HUDEP-2 (cell line): ENCODE measurements around the gene IRF2.

Experiments
- DNase-seq, 76 experiments: peaks; one replicate each; lab custom pipeline; 2025; ENCODE audit not compliant: unreplicated experiment in 76 of 76; lab: John Stamatoyannopoulos, UW

IRF2 gene

GRCh38 chr4:184373886-184374405, 100.4 kb downstream of the IRF2 start:
- DNase-seq, result no peak

DNA sequence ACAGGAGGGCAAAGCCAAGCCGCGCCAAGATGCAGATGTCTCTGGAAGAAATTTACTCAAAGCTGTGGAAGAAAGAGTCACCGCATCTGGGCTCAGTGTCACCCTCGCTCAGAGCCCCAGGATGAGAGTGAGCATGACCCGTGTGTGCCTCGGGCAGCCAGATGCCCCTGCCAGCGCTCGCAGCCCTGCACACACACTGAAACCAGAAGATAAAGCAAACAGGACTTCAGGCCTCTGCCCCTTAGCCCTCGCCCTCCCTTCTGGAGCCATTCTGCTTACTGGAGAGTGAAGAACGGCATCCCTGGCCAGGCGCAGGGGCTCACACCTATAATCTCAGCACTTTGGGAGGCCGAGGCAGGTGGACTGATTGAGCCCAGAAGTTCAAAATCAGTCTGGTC, 103.0 kb downstream of the IRF2 start:
- no peak for DNase-seq

GRCh38 chr4:184370711-184371389, 103.5 kb downstream of the IRF2 start:
- no peak for DNase-seq

GRCh38 chr4:184369871-184370270, 104.5 kb downstream of the IRF2 start:
- no peak for DNase-seq

- no peak for DNase-seq
These were observed 105.6 kb downstream of the IRF2 start for GRCh38 chr4:184368731-184369130.

- no peak for DNase-seq
These were observed 106.1 kb downstream of the IRF2 start for GRCh38 chr4:184368290-184368689.

DNA sequence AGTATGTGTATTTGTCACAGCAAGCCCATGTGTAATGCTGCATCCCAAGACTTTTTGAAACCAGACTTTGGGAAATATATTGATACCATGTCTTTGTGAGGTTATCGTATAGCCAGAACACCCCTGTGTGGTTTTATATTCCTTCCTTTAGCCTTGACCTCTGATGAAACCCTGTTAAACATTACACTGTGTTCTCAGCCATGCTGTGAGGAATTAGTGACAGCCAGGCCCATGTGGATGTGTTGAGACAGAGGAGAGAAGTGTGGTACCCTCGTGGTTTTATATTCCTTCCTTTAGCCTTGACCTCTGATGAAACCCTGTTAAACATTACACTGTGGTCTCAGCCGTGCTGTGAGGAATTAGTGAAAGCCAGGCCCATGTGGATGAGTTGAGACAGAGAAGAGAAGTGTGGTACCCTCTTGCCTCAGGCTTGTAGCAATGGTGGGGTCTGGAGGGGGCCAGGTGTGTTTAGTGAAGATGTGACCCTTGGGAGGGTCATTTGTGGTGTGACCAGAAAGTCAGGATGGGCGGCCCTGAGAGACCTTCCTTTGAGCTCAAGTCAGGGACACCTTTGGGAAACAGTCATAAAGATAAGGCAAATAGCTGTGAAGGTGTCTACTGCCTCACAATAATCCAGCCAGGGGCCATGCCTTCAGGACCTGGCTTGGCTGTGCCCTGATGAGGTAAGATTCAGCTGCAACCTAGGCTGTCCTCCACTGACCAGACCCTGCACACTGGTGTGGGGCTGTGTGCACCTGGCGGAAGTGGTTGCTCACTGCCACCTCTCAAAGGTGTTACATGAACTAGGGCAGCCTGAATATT, 110.0 kb downstream of the IRF2 start:
- no peak for DNase-seq

DNA sequence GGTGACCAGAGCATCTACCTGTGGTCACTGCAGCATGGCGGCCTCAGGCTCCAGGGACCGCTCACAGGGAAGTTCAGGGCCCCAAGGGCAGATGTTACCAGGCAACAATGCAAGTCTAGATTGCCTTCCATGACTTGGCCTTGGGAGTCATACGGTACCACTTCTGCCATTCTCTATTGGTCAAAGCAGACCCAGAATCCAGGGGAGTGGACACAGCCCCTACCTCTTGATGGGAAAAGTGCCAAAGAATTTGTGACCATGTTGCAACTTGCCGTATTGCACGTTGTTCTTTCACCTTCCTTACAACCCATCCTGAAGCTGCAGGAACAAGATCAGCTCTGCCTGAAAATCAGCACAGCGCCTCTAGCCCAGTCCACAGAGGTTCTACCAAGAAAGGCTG, 111.1 kb downstream of the IRF2 start:
- DNase-seq, result no peak

DNA sequence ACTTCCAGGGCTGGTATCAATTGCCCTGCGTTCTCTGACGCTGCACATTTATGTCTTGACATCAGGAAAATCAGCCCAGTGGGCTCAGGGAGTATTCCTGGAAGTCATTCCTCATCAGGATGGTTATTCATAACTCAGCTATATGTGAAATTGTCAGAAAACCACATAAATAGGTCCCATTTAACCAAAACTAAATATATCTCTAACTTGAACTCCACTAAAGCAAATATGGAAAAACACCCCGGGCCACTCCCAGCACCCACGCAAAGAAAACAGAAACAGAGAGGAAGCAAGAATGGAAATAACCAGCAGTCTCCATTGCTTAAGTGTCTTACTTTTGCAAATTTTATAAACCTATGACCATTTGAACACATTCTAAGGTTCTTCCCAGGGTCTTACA, 112.0 kb downstream of the IRF2 start:
- DNase-seq, result no peak

DNA sequence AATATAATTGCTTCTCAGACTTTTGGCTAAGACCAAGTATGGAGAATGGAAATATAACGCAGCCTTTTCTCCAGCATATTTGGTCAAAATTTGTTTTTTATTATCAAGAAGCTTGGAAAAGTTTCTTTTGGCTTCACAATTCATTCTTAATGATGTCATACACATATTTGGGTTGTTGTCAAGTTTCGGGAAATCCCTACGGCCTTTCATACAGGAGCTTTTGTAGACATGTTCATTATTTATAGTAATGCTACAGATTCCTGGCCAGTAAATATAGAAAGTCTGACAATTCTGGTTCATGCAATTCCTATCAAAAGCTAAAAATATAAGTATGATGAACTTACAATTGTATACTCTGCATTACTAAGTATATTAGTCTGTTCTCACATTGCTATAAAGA, 112.9 kb downstream of the IRF2 start:
- DNase-seq, result no peak

GRCh38 chr4:184359888-184360287, 114.5 kb downstream of the IRF2 start:
- DNase-seq, result no peak

GRCh38 chr4:184358521-184359232, 115.7 kb downstream of the IRF2 start:
- DNase-seq, result no peak

- DNase-seq, result no peak
These were observed 116.6 kb downstream of the IRF2 start for GRCh38 chr4:184357772-184358171.

GRCh38 chr4:184357165-184357564, 117.2 kb downstream of the IRF2 start:
- no peak for DNase-seq

- DNase-seq, result no peak
These were observed 118.0 kb downstream of the IRF2 start for GRCh38 chr4:184356366-184356765.

DNA sequence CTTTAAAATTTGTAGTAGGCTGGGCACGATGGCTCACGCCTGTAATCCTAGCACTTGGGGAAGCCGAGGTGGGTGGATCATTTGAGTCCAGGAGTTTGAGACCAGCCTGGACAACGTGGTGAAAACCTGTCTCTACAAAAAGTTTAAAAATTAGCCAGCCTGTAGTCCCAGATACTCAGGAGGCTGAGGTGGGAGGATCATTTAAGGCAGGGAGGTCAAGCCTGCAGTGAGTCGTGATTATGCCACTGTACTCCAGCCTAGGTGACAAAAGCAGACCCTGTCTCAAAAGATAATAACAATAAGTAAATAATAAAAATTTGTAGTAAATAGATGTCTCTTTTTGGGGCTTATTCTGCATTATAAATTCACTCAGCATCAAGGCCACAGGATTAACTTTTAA, 118.5 kb downstream of the IRF2 start:
- no peak for DNase-seq

- DNase-seq, result peak in 18 of 76 experiments; percentile 1 to 55 (median 14)
These were observed 119.2 kb downstream of the IRF2 start for GRCh38 chr4:184355111-184355604.

- DNase-seq, result no peak
These were observed 121.5 kb downstream of the IRF2 start for GRCh38 chr4:184352891-184353290.

DNA sequence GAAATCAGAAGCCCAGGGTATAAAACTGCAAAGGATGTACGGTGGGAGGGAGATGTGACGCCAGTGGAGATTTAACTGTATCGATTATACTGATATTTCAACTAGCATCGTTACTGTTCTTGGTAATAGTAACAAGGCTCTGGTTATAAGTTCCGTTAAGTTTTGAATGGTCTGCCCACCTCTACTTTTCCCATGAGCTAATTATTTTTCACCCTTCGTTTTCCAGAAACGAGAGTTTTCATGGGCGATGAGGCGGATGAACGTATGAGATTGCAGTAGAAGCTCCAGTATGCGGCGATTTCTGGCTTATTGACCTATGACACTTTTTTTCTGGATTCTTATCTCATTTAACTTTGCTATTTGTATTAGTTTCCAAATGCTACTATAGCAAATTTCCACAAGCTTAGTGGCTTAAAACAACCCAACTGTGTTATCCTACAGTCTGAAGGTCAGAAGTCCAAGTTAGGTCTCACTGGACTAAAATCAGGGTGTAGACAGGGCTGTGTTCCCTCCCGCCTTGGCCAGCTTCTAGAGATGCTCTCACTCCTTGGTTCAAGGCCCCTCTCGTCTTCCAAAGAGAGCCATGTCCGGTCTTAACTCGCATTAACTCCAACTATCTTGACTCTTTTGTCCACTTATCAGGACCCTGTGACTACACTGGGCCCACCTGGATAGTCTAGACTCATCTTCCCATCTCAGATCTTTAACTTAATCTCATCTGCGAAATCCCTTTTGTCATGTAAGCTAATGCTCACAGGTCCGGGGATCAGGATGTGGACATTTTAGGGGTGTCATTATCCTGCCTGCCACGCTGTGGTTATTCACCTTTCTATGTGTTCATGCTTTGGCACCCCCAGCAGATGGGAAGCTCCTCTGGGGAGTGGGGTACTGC, 122.5 kb downstream of the IRF2 start:
- DNase-seq, result no peak

DNA sequence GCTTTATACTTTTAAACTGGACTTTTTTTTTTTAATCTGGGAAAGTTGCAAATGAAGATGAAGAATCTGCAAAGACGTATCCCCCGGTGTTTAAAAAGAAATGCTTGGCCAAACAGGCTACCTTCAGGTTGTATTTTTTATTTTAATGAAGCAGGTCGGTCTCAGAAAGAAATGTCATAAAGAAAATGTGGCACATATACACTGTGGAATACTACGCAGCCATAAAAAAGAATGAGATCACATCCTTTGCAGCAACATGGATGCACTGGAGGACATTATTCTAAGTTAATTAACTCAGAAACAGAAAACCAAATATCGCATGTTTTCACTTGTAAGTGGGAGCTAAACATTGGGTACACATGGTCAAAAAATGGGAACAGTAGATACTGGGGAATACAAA, 123.4 kb downstream of the IRF2 start:
- DNase-seq, result no peak
